ENCODE measurements around the gene TGM2.
"Not testable (repeated sequence)": the region's sequence is repeated elsewhere in the genome, so short reads cannot be mapped to it uniquely, and the experiment has no call there.

Gene TGM2

DNA sequence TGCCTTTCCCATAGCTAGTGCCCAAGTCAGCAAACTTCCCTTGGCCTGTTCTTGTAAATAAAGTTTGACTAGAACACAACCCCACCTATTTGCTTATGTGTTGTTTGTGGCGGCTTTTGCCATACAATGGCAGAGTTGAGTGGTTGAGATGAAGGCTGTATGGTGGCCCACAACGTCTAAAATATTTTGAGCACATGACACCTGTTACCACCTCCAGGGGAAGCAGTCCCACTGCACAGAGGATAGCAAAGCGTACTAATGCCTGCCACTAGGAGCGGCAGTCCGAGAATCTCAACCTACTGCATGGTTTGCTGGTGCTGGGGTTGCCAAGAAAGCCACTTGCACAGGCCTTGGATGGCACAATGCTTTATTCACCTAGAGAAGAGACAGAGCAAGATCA is 58.6 kb downstream of the TGM2 start:
- TF ChIP-seq CTCF (IDR thresholded peaks at IDR 0.05; ENCODE audit: low read depth, low read length): no peak
- no peak for DNase-seq (ENCODE audit: extremely low read depth, low read depth)

- no peak for TF ChIP-seq CTCF (IDR thresholded peaks at IDR 0.05; ENCODE audit: low read depth, low read length)
- DNase-seq (ENCODE audit: extremely low read depth, low read depth): no peak
These were observed 60.8 kb downstream of the TGM2 start for GRCh38 chr20:38104285-38104684.

DNA sequence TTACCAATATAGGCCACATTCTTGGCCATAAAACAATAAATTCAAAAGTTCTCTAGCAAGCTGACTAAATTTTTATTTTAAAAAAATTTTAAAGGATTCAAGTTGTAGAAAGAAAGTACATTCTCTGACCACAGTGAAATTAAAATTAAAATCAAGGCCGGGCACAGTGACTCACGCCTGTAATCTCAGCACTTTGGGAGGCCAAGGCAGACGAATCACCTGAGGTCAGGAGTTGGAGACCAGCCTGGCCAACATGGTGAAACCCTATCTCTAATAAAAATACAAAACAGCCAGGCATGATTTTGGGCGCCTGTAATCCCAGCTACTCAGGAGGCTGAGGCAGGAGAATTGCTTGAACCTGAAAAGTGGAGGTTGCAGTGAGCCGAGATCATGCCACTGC is 62.9 kb downstream of the TGM2 start:
- not testable (repeated sequence) for DNase-seq (ENCODE audit: extremely low read depth, low read depth)

DNA sequence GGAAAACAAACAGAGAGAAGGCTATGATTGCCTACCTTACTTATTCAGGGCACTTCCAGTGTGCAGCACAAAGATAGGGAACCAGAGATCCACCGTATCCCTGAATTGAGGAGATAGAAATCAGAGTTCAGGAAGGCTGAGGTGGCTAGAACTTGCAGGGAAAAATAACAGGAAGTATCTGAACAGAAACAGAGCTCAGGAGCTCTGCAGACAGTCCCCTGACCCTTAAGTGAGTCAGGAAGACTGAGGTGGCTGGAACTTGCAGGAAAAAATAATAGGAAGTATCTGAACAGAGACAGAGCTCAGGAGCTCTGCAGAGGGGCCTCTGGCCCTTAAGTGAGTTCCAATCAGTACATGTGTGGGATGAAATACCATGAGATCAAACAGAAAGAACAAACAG is 66.1 kb downstream of the TGM2 start:
- DNase-seq (ENCODE audit: extremely low read depth, low read depth): no peak
- no peak for TF ChIP-seq CTCF (IDR thresholded peaks at IDR 0.05; ENCODE audit: low read depth, low read length)

DNA sequence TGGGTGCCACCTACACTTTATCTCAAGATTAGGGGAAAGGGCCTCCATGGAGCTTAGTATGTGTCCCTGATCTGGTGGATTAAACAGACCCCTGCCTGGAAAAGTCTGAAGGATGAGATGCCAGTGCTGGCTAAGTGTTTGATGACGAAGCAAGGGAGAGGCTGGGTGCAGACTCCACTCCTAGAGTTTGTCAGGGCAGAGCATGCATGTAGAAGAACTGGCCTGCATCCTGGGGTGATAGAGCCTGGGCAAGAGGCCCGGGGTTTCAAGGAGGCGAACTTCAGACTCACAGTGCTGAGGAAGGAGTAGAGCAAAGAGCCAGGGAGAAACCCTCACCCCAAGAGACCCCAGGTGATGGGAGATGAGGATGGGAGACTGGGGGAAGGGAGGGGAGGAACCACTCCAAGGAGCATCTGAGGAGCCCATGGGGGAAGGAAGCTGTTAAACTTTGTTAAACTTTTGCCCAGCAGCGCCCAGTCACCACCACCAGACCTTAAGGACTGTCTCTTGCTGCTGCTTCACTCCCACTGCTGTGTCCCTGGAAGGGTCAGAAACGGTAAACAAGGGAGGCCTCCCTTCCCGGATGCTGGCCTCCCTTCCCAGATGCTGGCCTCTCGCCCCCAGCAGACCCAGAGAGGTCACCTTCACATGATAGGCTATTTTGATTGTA is 69.9 kb downstream of the TGM2 start:
- no peak for TF ChIP-seq CTCF (IDR thresholded peaks at IDR 0.05; ENCODE audit: low read depth, low read length)
- DNase-seq (ENCODE audit: extremely low read depth, low read depth): no peak

- DNase-seq (ENCODE audit: extremely low read depth, low read depth): no peak
- TF ChIP-seq CTCF (IDR thresholded peaks at IDR 0.05; ENCODE audit: low read depth, low read length): no peak
These were observed 70.6 kb downstream of the TGM2 start for GRCh38 chr20:38094373-38094891.

DNA sequence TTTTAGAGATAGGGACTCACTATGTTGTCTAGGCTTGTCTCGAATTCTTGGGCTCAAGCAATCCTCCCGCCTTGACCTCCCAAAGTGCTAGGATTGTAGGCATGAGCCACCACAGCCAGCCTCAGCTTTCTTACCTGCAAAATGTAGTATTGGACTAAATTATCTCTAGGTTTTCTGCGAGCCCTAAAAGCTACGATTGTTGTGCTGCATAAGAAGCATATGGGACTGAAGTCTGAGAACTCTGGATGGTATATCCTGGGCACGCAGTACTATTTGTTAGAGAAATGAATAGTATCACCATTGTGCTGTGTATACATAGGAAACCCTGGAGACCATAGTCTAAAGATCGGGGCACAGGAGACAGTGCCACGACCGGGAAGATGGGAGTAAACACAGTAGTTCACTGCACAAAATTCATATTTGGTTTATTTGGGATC is 71.4 kb downstream of the TGM2 start:
- no peak for TF ChIP-seq CTCF (IDR thresholded peaks at IDR 0.05; ENCODE audit: low read depth, low read length)
- no peak for DNase-seq (ENCODE audit: extremely low read depth, low read depth)

- no peak for DNase-seq (ENCODE audit: extremely low read depth, low read depth)
- TF ChIP-seq CTCF (IDR thresholded peaks at IDR 0.05; ENCODE audit: low read depth, low read length): no peak
These were observed 72.2 kb downstream of the TGM2 start for GRCh38 chr20:38092915-38093314.

Measured in AG09319 (cell line).